HG02981 (cell line): ENCODE data around the gene HNRNPUL1.
A peak's percentile ranks its signal among the peaks of the same experiment; 100 is the strongest.
"Not testable (repeated sequence)": the region's sequence is repeated elsewhere in the genome, so short reads cannot be mapped to it uniquely, and the experiment has no call there.

Experiments
- ATAC-seq: cut with Tn5 transposase; IDR thresholded peaks from one replicate; pipeline ENCODE4 v1.9.1; 2021; ENCODE audit warnings: mild to moderate bottlenecking, moderate library complexity; ENCODE audit not compliant: unreplicated experiment

The HNRNPUL1 gene

DNA sequence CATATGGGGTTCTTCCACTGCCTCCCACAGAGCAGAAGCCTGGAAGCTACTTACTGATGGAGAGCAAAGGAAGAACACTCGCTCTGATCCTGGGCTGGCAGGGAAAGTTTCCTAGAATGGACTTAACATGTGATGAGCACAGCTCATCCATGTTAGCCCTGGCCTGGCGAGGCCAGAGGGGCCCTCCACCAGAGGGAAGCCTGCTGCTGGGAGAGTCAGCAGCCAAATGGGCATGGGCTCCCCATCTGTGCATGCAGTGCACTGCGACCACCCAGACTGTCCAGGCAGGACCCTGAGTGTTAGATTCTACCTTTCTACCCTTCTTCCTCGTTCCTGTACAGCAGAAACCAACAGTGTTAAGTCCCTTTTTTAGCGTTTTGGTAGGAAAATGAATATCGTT lies 8.9 kb downstream of the HNRNPUL1 start:
- no peak for ATAC-seq

DNA sequence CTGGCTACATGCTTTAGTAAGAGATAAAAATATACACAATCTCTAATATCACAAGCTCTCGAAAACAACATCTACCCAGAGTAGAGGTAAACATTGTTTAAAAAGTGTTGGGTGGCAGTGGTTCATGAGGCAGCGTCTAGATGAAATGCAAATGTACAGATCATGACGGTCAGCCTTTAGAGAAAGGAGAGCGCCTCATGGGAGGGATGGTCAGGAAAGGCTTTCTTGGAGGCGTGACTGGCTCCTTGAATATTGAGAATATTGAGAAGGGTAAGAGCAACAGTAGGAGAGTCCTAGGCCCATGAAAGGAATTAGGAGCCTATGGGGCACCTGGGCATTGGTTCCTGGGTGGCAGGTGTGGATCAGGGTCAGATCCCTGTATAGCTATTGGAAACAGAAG lies 10.6 kb downstream of the HNRNPUL1 start:
- ATAC-seq, result no peak

DNA sequence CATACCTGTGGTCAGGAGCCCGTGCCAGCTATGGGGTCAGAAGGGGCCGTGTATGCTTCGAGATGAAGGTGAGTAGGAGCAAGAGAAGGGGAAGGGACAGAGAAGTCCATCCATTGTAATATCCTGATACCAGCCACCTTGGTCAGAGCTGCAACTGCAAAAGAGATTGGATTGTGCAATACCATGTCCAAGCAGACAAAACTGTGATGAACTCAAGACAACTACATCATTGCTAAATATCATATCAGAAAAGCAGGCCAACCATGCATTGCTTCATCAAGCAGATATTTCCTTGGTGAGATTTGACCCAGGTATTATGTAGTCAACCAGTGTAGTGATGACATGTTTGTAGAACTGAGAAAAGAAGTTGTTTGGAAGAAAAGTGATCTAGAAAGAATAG lies 12.1 kb downstream of the HNRNPUL1 start:
- no peak for ATAC-seq

DNA sequence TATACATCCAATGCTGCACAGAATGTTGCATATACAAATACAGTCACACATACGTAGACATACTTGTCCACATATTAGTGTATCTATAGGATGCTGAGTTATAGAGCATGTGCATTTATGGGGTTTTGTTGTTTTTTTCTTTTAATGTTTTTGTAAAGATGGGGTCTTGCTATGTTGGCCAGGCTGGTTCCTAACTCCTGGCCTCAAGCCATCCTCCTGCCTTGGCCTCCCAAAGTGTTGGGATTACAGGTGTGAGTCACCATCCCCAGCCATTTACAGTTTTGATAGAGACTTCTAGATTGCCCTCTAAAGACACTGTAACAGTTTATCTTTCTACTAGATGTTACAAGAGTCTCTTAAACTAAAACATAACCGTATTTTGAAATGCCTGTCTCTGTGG lies 14.3 kb downstream of the HNRNPUL1 start:
- ATAC-seq, result no peak

DNA sequence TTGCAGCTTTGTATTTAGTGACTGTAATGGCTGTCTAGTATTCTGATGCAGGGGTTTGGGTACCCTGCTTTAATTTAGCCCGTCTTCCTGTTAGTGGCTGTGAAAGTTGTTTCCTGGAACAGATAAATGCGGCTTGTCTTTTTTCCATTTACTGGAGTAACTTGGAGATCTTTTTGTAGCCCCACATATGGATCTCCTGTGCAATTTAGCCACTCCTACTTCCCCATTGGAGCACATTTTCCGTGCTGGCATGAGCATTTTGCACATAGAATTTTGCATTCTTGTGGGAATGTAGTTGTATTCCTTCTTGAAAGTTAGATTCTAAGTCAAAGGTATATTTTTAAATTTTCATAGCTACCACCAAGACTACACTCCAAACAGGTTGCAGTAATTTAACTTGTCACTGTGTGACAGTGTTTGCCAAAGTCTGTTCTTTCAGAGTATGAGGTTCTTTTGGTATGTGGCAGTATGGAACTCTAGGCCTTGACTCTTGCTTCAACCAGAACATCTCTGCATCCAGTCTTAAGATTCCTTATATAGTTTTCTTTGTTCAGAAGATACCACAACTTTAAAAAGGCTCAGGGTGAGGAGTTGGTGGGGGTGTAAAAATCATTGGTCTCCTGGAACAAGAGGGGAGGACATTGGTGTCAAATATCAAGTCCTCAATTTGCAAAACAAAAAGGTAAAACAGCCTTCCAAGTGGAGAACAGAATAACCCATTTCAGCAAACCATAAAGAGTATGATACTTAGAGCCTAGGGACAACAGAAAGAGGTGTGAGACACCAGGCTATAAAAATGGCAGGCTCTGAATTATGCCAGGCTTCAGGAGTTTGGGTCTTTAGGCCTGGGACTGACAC lies 24.7 kb downstream of the HNRNPUL1 start:
- no peak for ATAC-seq

DNA sequence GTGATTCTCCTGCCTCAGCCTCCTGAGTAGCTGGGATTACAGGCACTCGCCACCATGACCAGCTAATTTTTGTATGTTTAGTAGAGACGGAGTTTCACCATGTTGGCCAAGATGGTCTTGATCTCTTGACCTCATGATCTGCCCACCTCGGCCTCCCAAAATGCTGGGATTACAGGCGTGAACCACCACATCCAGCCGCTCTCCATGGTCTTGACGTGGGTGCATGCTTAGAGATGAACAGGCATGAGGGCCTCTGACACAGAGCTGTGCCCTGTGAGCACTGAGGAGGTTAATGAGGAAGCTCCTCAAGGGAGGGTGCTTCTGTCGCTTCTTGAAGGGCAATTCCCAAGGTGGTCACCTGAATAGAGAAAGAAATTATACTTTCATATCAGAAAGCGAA lies 25.6 kb downstream of the HNRNPUL1 start:
- ATAC-seq, result not testable (repeated sequence)

DNA sequence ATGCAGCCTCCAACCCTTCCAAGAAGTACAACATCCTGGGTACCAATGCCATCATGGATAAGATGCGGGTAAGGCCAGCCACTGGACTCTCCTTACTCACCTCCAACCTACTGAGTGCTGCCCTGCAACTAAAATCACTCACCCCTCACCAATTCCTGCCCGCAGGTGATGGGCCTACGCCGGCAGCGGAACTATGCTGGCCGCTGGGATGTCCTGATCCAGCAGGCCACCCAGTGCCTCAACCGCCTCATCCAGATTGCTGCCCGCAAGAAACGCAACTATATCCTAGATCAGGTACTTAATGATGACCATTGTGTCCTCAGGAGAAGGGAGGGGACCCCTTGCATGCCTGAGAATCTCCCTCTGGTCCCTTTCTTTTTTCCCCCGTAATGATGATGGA lies 30.2 kb downstream of the HNRNPUL1 start:
- no peak for ATAC-seq

DNA sequence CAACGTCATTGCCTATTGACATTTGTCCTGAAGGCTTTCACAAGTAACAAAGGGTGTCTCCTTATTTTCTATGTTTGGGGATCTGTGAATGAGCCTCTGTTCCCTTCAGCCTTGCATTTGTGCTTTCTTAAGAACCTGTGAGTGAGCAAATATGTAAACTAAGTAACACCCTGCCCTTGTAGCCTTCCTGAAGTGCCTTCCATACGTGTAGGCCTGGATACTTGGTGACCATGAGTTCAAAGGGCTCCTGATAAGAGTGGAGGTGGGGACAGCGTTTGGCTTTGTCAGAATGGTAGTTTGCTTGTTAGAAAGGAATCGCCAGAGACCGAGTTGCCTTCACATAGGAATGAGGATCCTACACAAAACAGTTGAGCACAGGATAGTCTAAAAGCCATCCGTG lies 31.3 kb downstream of the HNRNPUL1 start:
- ATAC-seq, result no peak

DNA sequence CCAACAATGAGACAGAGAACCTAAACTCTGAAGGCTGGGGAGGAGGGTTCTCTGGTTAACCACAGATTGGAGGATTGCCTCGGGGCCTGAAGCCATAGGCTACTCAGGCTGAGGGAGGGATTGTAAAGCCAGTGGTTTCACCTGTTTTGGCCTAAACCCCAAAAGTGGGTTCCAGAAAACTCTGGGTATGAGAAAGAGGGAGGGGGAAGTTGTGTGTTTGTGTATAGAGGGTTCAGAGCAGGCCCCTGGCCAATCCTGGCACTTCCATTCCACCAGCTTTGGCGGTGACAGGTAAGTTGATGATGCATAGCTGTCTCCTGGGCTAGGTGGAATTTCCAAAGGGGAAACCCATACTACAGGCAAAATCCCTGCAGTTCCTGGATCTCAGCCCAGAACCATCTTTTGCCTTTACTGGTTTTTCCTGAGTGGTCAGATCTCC lies 32.3 kb downstream of the HNRNPUL1 start:
- ATAC-seq, result no peak

DNA sequence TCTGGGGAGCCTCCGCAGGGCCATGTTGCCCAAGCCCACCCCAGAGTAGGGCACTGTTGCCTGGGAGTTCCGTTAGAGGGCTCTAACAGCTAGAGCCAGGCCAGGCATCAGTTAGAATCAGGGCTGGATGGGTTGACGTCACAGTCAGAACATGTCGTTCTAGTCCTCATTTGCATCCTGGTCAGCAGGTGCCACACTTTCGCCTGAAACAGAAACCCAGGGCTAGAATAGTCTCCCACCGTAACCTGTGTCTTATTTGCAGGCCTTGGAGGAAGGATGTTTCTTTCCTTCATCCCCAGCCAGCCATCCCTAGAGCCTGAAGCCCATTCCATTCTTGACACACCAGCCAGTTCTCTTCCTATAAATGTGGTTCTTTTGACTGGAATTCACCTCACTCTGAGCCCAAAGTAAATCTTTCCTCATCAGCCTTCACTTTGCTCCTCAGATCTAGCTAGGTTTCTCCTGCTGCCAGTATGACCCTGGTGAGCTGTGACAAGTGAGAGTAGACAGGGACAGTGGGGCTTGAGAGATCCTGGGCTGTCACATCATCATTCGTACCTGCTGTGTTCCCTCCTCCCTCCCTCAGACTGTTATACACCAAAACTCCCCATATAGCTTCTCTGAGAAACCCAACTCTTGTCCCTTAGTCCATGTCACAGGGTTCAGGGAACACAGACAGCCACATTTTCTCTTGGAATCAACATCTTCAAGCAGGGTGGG lies 33.6 kb downstream of the HNRNPUL1 start:
- ATAC-seq, result peak; percentile 73

DNA sequence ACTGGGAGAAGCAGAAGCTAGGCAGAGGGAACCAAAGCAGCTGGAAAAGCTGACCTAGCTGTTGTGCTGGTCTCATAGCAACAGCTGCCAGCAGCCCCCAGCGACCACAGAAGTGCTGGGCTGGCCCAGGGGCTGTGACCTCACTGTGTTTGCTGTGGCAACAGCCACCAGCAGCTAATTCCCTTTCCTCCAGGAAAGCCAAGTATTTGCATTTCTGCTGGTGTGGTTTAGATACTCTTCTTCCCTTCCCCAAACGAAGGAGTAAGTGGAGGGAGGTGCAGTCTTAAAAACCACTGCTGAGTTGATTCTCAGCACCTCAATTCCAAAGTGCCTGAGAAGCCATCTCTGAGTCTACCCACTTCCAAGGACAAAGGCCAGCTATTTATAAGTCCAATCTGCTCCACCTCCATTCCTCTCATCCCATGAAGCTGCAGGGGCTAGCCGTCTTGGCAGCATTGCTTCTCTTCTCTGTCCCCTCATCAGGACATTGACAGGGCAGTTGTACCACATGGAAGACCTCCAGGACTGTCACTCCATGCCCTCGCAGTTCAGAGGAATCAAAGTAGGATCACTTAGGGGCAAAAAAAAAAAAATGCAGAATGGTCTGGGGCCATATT lies 34.3 kb downstream of the HNRNPUL1 start:
- peak; percentile 25 for ATAC-seq

DNA sequence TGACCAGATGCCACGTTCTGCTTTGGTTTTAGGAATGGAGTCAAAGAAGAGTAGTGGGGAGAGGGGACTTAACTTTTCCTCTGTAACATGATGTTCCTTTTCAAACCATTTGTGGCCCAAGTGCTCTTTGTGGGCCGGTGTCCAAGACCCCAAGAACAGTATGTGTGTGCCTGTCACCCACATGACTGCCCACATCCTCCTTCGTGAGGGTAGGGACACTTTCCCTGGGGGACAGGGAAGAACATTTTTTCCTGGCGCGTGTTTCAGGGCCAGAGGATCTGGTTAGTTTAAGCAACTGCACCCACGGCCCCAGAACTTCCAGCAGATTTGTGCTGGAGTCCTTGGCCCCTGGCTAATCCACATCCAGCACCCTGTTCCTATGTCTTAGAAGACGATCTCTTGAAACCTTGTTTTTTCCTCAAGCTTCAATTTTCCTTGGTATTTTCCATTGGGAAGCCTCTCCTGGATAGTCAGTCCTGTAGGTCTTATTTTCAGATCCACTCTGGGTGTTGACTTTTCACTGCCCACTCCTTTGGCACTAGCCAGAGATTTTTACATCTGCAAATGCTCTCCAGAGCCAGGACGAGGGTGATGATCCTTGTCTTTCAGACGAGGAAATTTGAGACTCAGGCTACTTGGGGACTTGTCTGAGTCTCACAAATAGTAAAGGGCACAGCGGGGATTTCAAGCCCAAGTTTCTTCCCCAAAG lies 35.0 kb downstream of the HNRNPUL1 start:
- ATAC-seq, result no peak

DNA sequence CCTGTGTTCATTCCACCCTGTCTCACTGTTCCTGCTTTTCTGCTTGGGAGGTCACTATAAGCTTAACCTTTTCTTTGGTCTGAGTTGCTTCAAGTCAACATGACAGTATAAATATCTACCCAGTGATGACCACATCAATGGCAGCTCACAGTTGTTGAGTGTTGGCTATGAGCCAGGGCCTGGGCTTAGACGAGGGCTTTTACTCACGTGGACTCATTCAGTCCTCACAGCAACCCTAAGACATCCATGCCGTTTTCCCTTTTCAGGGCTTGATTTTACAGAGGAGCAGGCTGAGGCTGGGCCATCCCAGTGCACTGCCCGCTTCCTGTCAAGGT lies 35.5 kb downstream of the HNRNPUL1 start:
- ATAC-seq, result no peak

DNA sequence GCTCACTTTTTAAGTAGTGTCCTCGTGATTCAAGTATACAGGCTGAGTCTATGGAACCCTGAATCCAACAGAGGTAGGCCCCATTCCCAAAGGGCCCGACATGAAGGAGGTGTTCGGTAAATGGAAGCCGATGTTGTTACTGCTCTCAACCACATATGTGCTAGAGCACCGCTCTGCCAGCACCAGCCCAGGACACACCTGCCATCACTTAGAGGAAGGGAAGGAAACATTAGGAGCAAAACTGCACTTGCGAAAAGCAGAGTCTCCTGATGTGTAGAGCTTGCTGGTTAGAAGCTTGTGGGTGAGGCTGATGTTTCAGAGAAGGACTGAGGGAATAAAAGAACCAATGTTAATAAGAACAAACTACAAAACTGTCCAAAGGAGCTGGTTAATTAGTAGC lies 36.4 kb downstream of the HNRNPUL1 start:
- ATAC-seq, result no peak

DNA sequence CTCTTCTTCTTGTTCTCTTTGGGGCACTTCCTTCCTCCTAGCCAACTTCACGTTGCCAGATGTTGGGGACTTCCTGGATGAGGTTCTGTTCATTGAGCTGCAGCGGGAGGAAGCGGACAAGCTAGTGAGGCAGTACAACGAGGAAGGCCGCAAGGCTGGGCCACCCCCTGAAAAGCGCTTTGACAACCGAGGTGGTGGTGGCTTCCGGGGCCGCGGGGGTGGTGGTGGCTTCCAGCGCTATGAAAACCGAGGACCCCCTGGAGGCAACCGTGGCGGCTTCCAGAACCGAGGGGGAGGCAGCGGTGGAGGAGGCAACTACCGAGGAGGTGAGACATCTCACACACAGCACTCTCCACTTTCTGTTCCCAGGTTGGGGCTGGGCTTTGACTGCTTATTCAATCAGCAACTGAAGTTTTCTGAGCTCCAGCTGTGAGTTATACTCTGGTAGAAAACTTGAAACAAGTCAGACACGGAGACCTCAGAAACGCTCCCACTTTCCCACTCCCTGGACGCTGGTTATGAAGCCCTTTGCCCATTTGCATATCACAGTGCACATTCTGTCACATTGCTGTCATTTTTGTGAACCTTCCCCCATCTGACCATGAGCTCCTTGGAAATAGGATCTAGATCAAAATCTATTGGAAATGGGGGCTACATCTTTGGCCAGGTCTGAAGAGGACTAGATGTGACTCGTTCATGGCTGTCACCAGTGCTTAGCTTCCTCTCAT lies 38.6 kb downstream of the HNRNPUL1 start:
- ATAC-seq, result no peak

DNA sequence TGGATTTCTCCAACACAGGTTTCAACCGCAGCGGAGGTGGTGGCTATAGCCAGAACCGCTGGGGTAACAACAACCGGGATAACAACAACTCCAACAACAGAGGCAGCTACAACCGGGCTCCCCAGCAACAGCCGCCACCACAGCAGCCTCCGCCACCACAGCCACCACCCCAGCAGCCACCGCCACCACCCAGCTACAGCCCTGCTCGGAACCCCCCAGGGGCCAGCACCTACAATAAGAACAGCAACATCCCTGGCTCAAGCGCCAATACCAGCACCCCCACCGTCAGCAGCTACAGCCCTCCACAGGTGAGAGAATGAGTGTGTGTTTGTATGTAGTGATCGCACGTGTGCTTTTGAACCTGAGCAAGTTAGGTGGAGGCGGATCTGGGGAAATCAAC lies 39.8 kb downstream of the HNRNPUL1 start:
- no peak for ATAC-seq

DNA sequence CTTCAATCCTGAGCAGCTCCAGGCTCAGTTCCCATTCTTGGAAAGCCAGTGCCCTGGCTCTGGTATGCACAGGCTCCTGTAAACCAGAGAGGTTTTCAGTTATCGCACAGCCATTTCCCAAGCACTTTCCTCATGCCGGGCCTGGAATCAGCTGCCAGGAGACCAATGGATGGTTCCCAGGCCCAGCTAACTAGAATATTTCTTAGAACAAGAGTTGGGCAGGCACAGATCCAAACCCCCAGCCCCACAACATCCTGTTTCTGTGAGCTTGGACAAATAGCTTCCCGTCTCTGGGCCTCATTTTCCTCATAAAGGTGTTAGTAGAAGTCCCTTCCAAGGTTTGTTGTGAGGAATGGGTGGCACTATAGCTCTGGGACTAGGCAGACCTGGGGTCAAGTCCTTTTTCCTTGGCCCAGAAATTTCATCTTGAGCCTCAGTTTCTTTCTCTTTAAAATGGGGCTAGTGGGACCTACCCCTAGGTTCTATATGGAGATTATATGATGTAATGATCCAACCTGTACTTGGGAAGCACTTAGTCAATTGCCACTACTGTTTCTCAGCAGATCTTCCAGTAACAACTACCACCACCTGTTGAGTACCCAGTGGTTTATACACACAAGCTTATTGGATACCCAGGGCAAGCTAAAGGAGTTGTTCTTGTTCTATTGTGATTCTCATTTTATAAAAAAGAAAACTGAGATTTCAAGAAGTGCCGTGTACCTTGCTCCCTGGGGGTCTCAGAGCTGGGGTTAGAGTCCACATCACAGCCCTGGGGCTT lies 40.7 kb downstream of the HNRNPUL1 start:
- ATAC-seq, result no peak

DNA sequence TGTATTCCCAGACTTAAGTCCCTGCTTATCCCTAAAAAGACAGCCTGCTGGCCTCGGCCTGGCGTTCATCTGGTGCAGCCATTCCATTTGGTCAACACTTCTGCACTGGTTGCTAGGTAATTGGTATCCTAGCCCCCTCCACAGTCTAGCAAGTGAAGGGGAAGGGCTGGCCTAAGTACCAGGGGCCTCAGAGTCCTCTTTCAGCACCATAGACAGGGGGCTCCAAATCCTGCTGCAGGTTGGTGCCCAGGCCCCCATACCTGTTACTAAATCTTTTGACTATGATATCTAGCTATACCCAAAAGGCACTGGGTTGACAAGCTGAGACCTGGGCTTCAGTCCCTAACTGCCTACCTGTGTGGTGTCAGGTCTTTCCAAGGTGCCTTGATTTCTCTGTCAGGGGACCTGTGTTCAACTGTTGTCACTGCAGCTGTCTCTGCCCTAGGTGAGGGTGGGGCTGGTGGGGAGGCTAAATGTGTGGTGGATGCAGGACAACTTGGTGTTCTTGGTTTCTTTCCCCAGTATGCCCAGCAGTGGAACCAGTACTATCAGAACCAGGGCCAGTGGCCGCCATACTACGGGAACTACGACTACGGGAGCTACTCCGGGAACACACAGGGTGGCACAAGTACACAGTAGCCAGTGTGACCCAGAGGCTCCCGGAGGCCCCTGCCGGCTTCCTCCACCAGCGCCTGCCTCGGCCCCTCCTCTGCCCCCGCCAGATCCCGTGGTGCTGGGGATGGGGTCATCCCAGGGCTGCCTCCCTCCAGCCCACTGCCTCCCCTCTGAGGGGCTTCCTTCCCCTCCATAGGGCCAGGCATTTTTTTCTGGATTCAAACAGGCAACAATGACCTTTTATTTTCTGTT lies 42.0 kb downstream of the HNRNPUL1 start:
- no peak for ATAC-seq
